GM18511 (cell line): ENCODE data around the gene GNAS.
"Not testable (repeated sequence)": the region's sequence is repeated elsewhere in the genome, so short reads cannot be mapped to it uniquely, and the experiment has no call there.

Experiments
- ATAC-seq: cut with Tn5 transposase; IDR thresholded peaks from one replicate; pipeline ENCODE4 v1.9.1; 2021; ENCODE audit warnings: mild to moderate bottlenecking, moderate library complexity; ENCODE audit not compliant: unreplicated experiment

The GNAS gene

GRCh38 chr20:58826271-58826670 lies 26.2 kb upstream of the GNAS start:
- ATAC-seq = no peak

GRCh38 chr20:58828136-58828535 lies 24.4 kb upstream of the GNAS start:
- no peak for ATAC-seq

GRCh38 chr20:58828804-58829203 lies 23.7 kb upstream of the GNAS start:
- ATAC-seq = not testable (repeated sequence)

GRCh38 chr20:58829531-58829941 lies 23.0 kb upstream of the GNAS start:
- no peak for ATAC-seq

- ATAC-seq = no peak
These were observed 20.1 kb upstream of the GNAS start for GRCh38 chr20:58832457-58832856.

- ATAC-seq = no peak
These were observed 18.6 kb upstream of the GNAS start for GRCh38 chr20:58833921-58834320.

GRCh38 chr20:58835231-58835630 lies 17.3 kb upstream of the GNAS start:
- ATAC-seq = no peak

GRCh38 chr20:58836616-58837204 lies 15.8 kb upstream of the GNAS start:
- no peak for ATAC-seq

GRCh38 chr20:58837717-58838116 lies 14.8 kb upstream of the GNAS start:
- ATAC-seq = no peak

- ATAC-seq = no peak
These were observed 14.3 kb upstream of the GNAS start for GRCh38 chr20:58838174-58838573.

GRCh38 chr20:58839474-58839874 lies 13.0 kb upstream of the GNAS start:
- ATAC-seq = no peak

- ATAC-seq = no peak
These were observed 12.3 kb upstream of the GNAS start for GRCh38 chr20:58839991-58840747.

GRCh38 chr20:58840816-58841538 lies 11.5 kb upstream of the GNAS start:
- ATAC-seq = no peak

GRCh38 chr20:58841539-58842264 lies 10.8 kb upstream of the GNAS start:
- no peak for ATAC-seq

- no peak for ATAC-seq
These were observed 10.2 kb upstream of the GNAS start for GRCh38 chr20:58842276-58842675.

- ATAC-seq = no peak
These were observed 9.4 kb upstream of the GNAS start for GRCh38 chr20:58843128-58843556.

GRCh38 chr20:58845706-58846105 lies 6.8 kb upstream of the GNAS start:
- no peak for ATAC-seq

- no peak for ATAC-seq
These were observed 5.1 kb upstream of the GNAS start for GRCh38 chr20:58847463-58847862.

GRCh38 chr20:58850693-58851174 lies 1.8 kb upstream of the GNAS start, which contains the start of gene GNAS-AS1:
TSS of gene GNAS-AS1 (minus strand) at chr20:58850902.
- ATAC-seq = peak; percentile 92

GRCh38 chr20:58851221-58851968 lies 1.1 kb upstream of the GNAS start:
- peak; percentile 10 for ATAC-seq
